GM19372 (cell line): Measurements from ENCODE around the gene CD300E.

Experiments
- ATAC-seq: cut with Tn5 transposase; IDR thresholded peaks from one replicate; pipeline ENCODE4 v1.9.1; 2021; ENCODE audit warnings: mild to moderate bottlenecking, low read depth, moderate library complexity; ENCODE audit not compliant: unreplicated experiment

CD300E gene

GRCh38 chr17:74569020-74570003 lies 54.2 kb downstream of the CD300E start:
- no peak for ATAC-seq

GRCh38 chr17:74568106-74568873 lies 55.2 kb downstream of the CD300E start:
- ATAC-seq, result no peak

GRCh38 chr17:74567397-74567796 lies 56.1 kb downstream of the CD300E start, which contains the start of gene CD300H:
TSS of gene CD300H (minus strand) at chr17:74567509.
- no peak for ATAC-seq

GRCh38 chr17:74566132-74566753 lies 57.3 kb downstream of the CD300E start:
- no peak for ATAC-seq

GRCh38 chr17:74565126-74565525 lies 58.4 kb downstream of the CD300E start:
- no peak for ATAC-seq

- no peak for ATAC-seq
Observed at GRCh38 chr17:74563358-74563757, 60.2 kb downstream of the CD300E start.

- ATAC-seq, result no peak
Observed at GRCh38 chr17:74561586-74561985, 62.0 kb downstream of the CD300E start.
